Fibroblast of skin of scalp (primary cell): ENCODE results near the gene FER1L5.

Source experiments
- DNase-seq: peaks from one replicate; pipeline ENCODE4 v3.0.0-alpha.2; 2013

The FER1L5 gene

GRCh38 chr2:96681540-96681939, 39.0 kb downstream of the FER1L5 start:
- DNase-seq: no peak

- no peak for DNase-seq
Measured at GRCh38 chr2:96683307-96683706, 40.7 kb downstream of the FER1L5 start.

- DNase-seq: no peak
Measured at GRCh38 chr2:96683972-96684820, 41.6 kb downstream of the FER1L5 start.

- DNase-seq: no peak
Measured at GRCh38 chr2:96684883-96685576, 42.5 kb downstream of the FER1L5 start.

GRCh38 chr2:96685577-96686459, 43.3 kb downstream of the FER1L5 start:
- no peak for DNase-seq

- DNase-seq: no peak
Measured at GRCh38 chr2:96687266-96687665, 44.7 kb downstream of the FER1L5 start.

- DNase-seq: no peak
Measured at GRCh38 chr2:96687711-96688640, 45.4 kb downstream of the FER1L5 start.

- no peak for DNase-seq
Measured at GRCh38 chr2:96688649-96689430, 46.3 kb downstream of the FER1L5 start.

- no peak for DNase-seq
Measured at GRCh38 chr2:96689431-96689991, 46.9 kb downstream of the FER1L5 start.

GRCh38 chr2:96690306-96691021, 47.9 kb downstream of the FER1L5 start:
- DNase-seq: no peak

- DNase-seq: no peak
Measured at GRCh38 chr2:96691022-96691612, 48.6 kb downstream of the FER1L5 start.

- no peak for DNase-seq
Measured at GRCh38 chr2:96692094-96692971, 49.8 kb downstream of the FER1L5 start.

- no peak for DNase-seq
Measured at GRCh38 chr2:96693286-96694200, 51.0 kb downstream of the FER1L5 start.

- no peak for DNase-seq
Measured at GRCh38 chr2:96694279-96694678, 51.7 kb downstream of the FER1L5 start.

GRCh38 chr2:96694816-96695455, 52.4 kb downstream of the FER1L5 start:
- no peak for DNase-seq

- DNase-seq: no peak
Measured at GRCh38 chr2:96695602-96696001, 53.0 kb downstream of the FER1L5 start.

- no peak for DNase-seq
Measured at GRCh38 chr2:96697476-96697875, 54.9 kb downstream of the FER1L5 start.
